Stimulated activated effector memory CD8-positive, alpha-beta T cell treated with anti-CD3 and anti-CD28 coated beads, Interleukin-12 subunit alpha, Interleukin-12 subunit beta, amount 100 ng/mL, for 72 hours (primary cell): ENCODE measurements around the gene GINS2.

Experiments used
- ATAC-seq: fragments of 150-1000 bp; cut with Tn5 transposase; 2 replicates; pipeline ENCODE4 v1.10.0; 2021
- DNase-seq, 2 donors: peaks; one replicate each; pipeline ENCODE4 v3.0.0; 2021 to 2022; ENCODE audit warnings: low spot score in 2 of 2
- H3K27ac Mint-ChIP-seq: one replicate; pipeline ENCODE4 v1.8.0; 2022; ENCODE audit warnings: mild to moderate bottlenecking, mixed read lengths
- H3K36me3 Mint-ChIP-seq: one replicate; pipeline ENCODE4 v1.8.0; 2022; ENCODE audit warnings: mild to moderate bottlenecking, mixed read lengths
- H3K4me1 Mint-ChIP-seq: one replicate; pipeline ENCODE4 v1.8.0; 2022; ENCODE audit warnings: mixed read lengths
- H3K4me3 Mint-ChIP-seq: one replicate; pipeline ENCODE4 v1.8.0; 2022; ENCODE audit warnings: mild to moderate bottlenecking, mixed read lengths
- H3K9me3 Mint-ChIP-seq: one replicate; pipeline ENCODE4 v1.8.0; 2022; ENCODE audit warnings: mixed read lengths

GINS2 gene

GRCh38 chr16:85670840-85671239 lies 17.9 kb downstream of the GINS2 start:
- Mint-ChIP-seq H3K9me3 (no peaks in the 10 kb centered on the region), H3K4me1 (peaks cover 10% of the 10 kb centered on the region), H3K27ac (peak overlapping the region; percentile 29), H3K36me3 (peaks cover 95% of the 10 kb centered on the region), H3K4me3 (no peak overlapping the region)
- ATAC-seq: no peak
- DNase-seq: no peak

- Mint-ChIP-seq H3K27ac (peak overlapping the region; percentile 29), H3K4me3 (no peak overlapping the region), H3K4me1 (no peaks in the 10 kb centered on the region), H3K9me3 (no peaks in the 10 kb centered on the region), H3K36me3 (peaks cover 95% of the 10 kb centered on the region)
- DNase-seq: no peak
- ATAC-seq: peak; percentile 19
Measured at GRCh38 chr16:85668676-85669424, 19.9 kb downstream of the GINS2 start.

- no peaks in the 10 kb centered on the region for H3K4me1 Mint-ChIP-seq
- H3K4me3 Mint-ChIP-seq: no peak overlapping the region
- H3K36me3 Mint-ChIP-seq: peaks cover 95% of the 10 kb centered on the region
Measured at GRCh38 chr16:85667841-85668413, 20.8 kb downstream of the GINS2 start.

GRCh38 chr16:85667261-85667660 lies 21.5 kb downstream of the GINS2 start:
- H3K27ac Mint-ChIP-seq: peak overlapping the region; percentile 37
- DNase-seq (no peak), ATAC-seq (no peak)
- no peaks in the 10 kb centered on the region for H3K9me3 Mint-ChIP-seq
- no peak overlapping the region for H3K4me3 Mint-ChIP-seq
- H3K36me3 Mint-ChIP-seq: peaks cover 95% of the 10 kb centered on the region
- H3K4me1 Mint-ChIP-seq: no peaks in the 10 kb centered on the region

More at GRCh38 chr16:85667841-85668413, 20.8 kb downstream of the GINS2 start:
- H3K9me3 Mint-ChIP-seq: no peaks in the 10 kb centered on the region
- H3K27ac Mint-ChIP-seq: peak overlapping the region; percentile 29
- DNase-seq (no peak), ATAC-seq (no peak)

- Mint-ChIP-seq H3K4me1 (no peaks in the 10 kb centered on the region), H3K27ac (peak overlapping the region; percentile 82), H3K36me3 (peaks cover 91% of the 10 kb centered on the region), H3K9me3 (no peaks in the 10 kb centered on the region), H3K4me3 (no peak overlapping the region)
- ATAC-seq (no peak), DNase-seq (no peak)
Measured at GRCh38 chr16:85665929-85666328, 22.8 kb downstream of the GINS2 start.

GRCh38 chr16:85665373-85665740 lies 23.4 kb downstream of the GINS2 start:
- DNase-seq (no peak), ATAC-seq (no peak)
- Mint-ChIP-seq H3K4me1 (no peaks in the 10 kb centered on the region), H3K4me3 (no peak overlapping the region), H3K9me3 (no peaks in the 10 kb centered on the region), H3K36me3 (peaks cover 90% of the 10 kb centered on the region), H3K27ac (peak overlapping the region; percentile 82)

- H3K27ac Mint-ChIP-seq: no peak overlapping the region
- no peak for ATAC-seq
- H3K36me3 Mint-ChIP-seq: peaks cover 90% of the 10 kb centered on the region
- no peaks in the 10 kb centered on the region for H3K9me3 Mint-ChIP-seq
- DNase-seq: no peak
- H3K4me3 Mint-ChIP-seq: no peak overlapping the region
- no peaks in the 10 kb centered on the region for H3K4me1 Mint-ChIP-seq
Measured at GRCh38 chr16:85664580-85665372, 24.0 kb downstream of the GINS2 start.

GRCh38 chr16:85663891-85664321 lies 24.8 kb downstream of the GINS2 start:
- H3K36me3 Mint-ChIP-seq: peaks cover 87% of the 10 kb centered on the region
- DNase-seq (no peak), ATAC-seq (no peak)
- H3K9me3 Mint-ChIP-seq: no peaks in the 10 kb centered on the region
- H3K4me1 Mint-ChIP-seq: no peaks in the 10 kb centered on the region
- H3K4me3 Mint-ChIP-seq: no peak overlapping the region
- H3K27ac Mint-ChIP-seq: no peak overlapping the region

GRCh38 chr16:85662976-85663830 lies 25.6 kb downstream of the GINS2 start:
- DNase-seq (no peak), ATAC-seq (no peak)
- H3K27ac Mint-ChIP-seq: no peak overlapping the region
- no peak overlapping the region for H3K4me3 Mint-ChIP-seq
- no peaks in the 10 kb centered on the region for H3K4me1 Mint-ChIP-seq
- no peaks in the 10 kb centered on the region for H3K9me3 Mint-ChIP-seq
- peaks cover 91% of the 10 kb centered on the region for H3K36me3 Mint-ChIP-seq

- no peak for ATAC-seq
- Mint-ChIP-seq H3K36me3 (peaks cover 91% of the 10 kb centered on the region), H3K9me3 (no peaks in the 10 kb centered on the region), H3K4me1 (no peaks in the 10 kb centered on the region), H3K27ac (no peak overlapping the region), H3K4me3 (no peak overlapping the region)
- no peak for DNase-seq
Measured at GRCh38 chr16:85662482-85662812, 26.3 kb downstream of the GINS2 start.

- Mint-ChIP-seq H3K27ac (no peak overlapping the region), H3K4me1 (no peaks in the 10 kb centered on the region), H3K36me3 (peaks cover 91% of the 10 kb centered on the region), H3K9me3 (no peaks in the 10 kb centered on the region), H3K4me3 (no peak overlapping the region)
- DNase-seq: no peak
- ATAC-seq: no peak
Measured at GRCh38 chr16:85661740-85662481, 26.8 kb downstream of the GINS2 start.

GRCh38 chr16:85660843-85661739 lies 27.7 kb downstream of the GINS2 start:
- DNase-seq (no peak), ATAC-seq (no peak)
- Mint-ChIP-seq H3K4me1 (no peaks in the 10 kb centered on the region), H3K4me3 (no peak overlapping the region), H3K9me3 (no peaks in the 10 kb centered on the region), H3K27ac (no peak overlapping the region), H3K36me3 (peaks cover 91% of the 10 kb centered on the region)

GRCh38 chr16:85659805-85660511 lies 28.8 kb downstream of the GINS2 start:
- DNase-seq (peak; percentile 57 to 87), ATAC-seq (peak; percentile 74)
- no peaks in the 10 kb centered on the region for H3K4me1 Mint-ChIP-seq
- H3K27ac Mint-ChIP-seq: peak overlapping the region; percentile 89
- H3K36me3 Mint-ChIP-seq: peaks cover 91% of the 10 kb centered on the region
- H3K9me3 Mint-ChIP-seq: no peaks in the 10 kb centered on the region
- no peak overlapping the region for H3K4me3 Mint-ChIP-seq
